ENCODE data around the gene HTR2C.

DNA sequence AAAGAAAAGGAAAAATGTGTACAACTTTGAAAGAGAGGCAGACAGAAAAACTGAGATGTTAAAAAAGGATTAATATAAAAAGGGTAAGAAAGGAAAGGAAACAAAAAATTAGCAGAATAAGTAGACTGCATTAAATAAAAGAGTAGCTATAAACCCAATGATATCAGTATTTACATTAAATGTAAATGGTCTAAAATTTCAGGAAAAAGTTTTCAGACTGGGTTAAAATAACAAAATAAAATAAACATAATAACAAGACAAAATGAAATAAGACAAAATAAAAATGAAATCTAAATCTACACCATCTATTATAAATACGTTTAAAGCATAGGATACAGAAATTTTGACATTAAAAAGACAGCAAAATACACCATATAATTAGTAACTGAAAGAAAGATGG lies 199.0 kb downstream of the HTR2C start:
- no peak for TF ChIP-seq CREB5 (CRISPR knock-in tag; IDR thresholded peaks at IDR 0.05; ENCODE audit: low read depth)
- TF ChIP-seq OSR1 (CRISPR knock-in tag; IDR thresholded peaks at IDR 0.05) = no peak
- no peak for TF ChIP-seq CSRNP3 (CRISPR knock-in tag; IDR thresholded peaks at IDR 0.05)
- TF ChIP-seq, protein P1, sequence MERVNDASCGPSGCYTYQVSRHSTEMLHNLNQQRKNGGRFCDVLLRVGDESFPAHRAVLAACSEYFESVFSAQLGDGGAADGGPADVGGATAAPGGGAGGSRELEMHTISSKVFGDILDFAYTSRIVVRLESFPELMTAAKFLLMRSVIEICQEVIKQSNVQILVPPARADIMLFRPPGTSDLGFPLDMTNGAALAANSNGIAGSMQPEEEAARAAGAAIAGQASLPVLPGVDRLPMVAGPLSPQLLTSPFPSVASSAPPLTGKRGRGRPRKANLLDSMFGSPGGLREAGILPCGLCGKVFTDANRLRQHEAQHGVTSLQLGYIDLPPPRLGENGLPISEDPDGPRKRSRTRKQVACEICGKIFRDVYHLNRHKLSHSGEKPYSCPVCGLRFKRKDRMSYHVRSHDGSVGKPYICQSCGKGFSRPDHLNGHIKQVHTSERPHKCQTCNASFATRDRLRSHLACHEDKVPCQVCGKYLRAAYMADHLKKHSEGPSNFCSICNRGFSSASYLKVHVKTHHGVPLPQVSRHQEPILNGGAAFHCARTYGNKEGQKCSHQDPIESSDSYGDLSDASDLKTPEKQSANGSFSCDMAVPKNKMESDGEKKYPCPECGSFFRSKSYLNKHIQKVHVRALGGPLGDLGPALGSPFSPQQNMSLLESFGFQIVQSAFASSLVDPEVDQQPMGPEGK (CRISPR knock-in tag; IDR thresholded peaks at IDR 0.05; ENCODE audit: borderline replicate concordance) = no peak
- no peak for TF ChIP-seq RARB (CRISPR knock-in tag; IDR thresholded peaks at IDR 0.05)
- no peak for TF ChIP-seq TCF4 (CRISPR knock-in tag; IDR thresholded peaks at IDR 0.05; ENCODE audit: borderline replicate concordance)
- TF ChIP-seq CSDC2 (CRISPR knock-in tag; IDR thresholded peaks at IDR 0.05) = no peak
- TF ChIP-seq PPARA (CRISPR knock-in tag; IDR thresholded peaks at IDR 0.05; ENCODE audit: borderline replicate concordance) = no peak
- no peak for TF ChIP-seq ESRRG (CRISPR knock-in tag; IDR thresholded peaks at IDR 0.05)

All from SK-N-SH treated with all-trans-retinoic acid at 6 μM for 48 hours (cell line).